ENCODE results near the gene ATPAF2. TPM values are rescaled to one million over a fixed set of nuclear protein-coding genes. Genes with fewer than 3 reads are reported as not detected.

The ATPAF2 gene
- total and polyA plus RNA-seq, 7 donors, result 10.3 to 28.8 (median 19.7) TPM

GRCh38 chr17:18076936-18077335 is 38.0 kb upstream of the ATPAF2 start:
- 74 to 75% methylated on average over 7 of the region's 7 CpGs for WGBS, 2 donors

GRCh38 chr17:18074566-18075272 is 35.8 kb upstream of the ATPAF2 start:
- H3K4me3 ChIP-seq, result no peak overlapping the region
- no peaks in the 10 kb centered on the region for H3K36me3 ChIP-seq
- no peak for TF ChIP-seq EP300 (IDR thresholded peaks at IDR 0.05)
- no peak for TF ChIP-seq POLR2AphosphoS5 (IDR thresholded peaks at IDR 0.05)
- no peak for TF ChIP-seq CTCF (IDR thresholded peaks at IDR 0.05)
- TF ChIP-seq POLR2A (IDR thresholded peaks at IDR 0.05), result no peak
- intact Hi-C loops (cut with DNase I), result no loop called here
- no peak overlapping the region for H3K27ac ChIP-seq
- H3K9me3 ChIP-seq, result no peaks in the 10 kb centered on the region
- no peaks in the 10 kb centered on the region for H3K27me3 ChIP-seq
- 87 to 88% methylated on average over 6 of the region's 6 CpGs for whole genome bisulfite sequencing, 2 donors
- H3K4me1 ChIP-seq, result no peaks in the 10 kb centered on the region
- no peak for DNase-seq

More at GRCh38 chr17:18076936-18077335, 38.0 kb upstream of the ATPAF2 start:
- TF ChIP-seq CTCF (IDR thresholded peaks at IDR 0.05) (no peak), EP300 (IDR thresholded peaks at IDR 0.05) (no peak), POLR2AphosphoS5 (IDR thresholded peaks at IDR 0.05) (no peak), POLR2A (IDR thresholded peaks at IDR 0.05) (no peak)
- no peaks in the 10 kb centered on the region for H3K36me3 ChIP-seq
- no peak for DNase-seq
- H3K4me3 ChIP-seq, result no peak overlapping the region
- no peaks in the 10 kb centered on the region for H3K9me3 ChIP-seq
- H3K27me3 ChIP-seq, result no peaks in the 10 kb centered on the region
- no peak overlapping the region for H3K27ac ChIP-seq
- intact Hi-C loops (cut with DNase I), result no loop called here
- H3K4me1 ChIP-seq, result no peaks in the 10 kb centered on the region

GRCh38 chr17:18071751-18072150 is 32.8 kb upstream of the ATPAF2 start:
- TF ChIP-seq CTCF (IDR thresholded peaks at IDR 0.05) (no peak), EP300 (IDR thresholded peaks at IDR 0.05) (no peak)
- Histone ChIP-seq H3K4me1 (no peaks in the 10 kb centered on the region), H3K27ac (no peak overlapping the region), H3K27me3 (no peaks in the 10 kb centered on the region), H3K36me3 (peaks cover 0 to 2% (median 0%) of the 10 kb centered on the region in 4 donors), H3K4me3 (no peak overlapping the region), H3K9me3 (no peaks in the 10 kb centered on the region)
- intact Hi-C loops (cut with DNase I), result no loop called here
- no peak for DNase-seq

- no peaks in the 10 kb centered on the region for H3K4me1 ChIP-seq
- no peaks in the 10 kb centered on the region for H3K27me3 ChIP-seq
- DNase-seq, result no peak
- intact Hi-C loops (cut with DNase I), result no loop called here
- H3K4me3 ChIP-seq, result no peak overlapping the region
- 24 to 29% methylated on average over 8 of the region's 8 CpGs for WGBS, 2 donors
- H3K9me3 ChIP-seq, result no peaks in the 10 kb centered on the region
- H3K27ac ChIP-seq, result no peak overlapping the region
- H3K36me3 ChIP-seq, result peaks cover 0 to 9% (median 1%) of the 10 kb centered on the region in 4 donors
- TF ChIP-seq POLR2A (IDR thresholded peaks at IDR 0.05), result no peak
- no peak for TF ChIP-seq EP300 (IDR thresholded peaks at IDR 0.05)
- no peak for TF ChIP-seq CTCF (IDR thresholded peaks at IDR 0.05)
- no peak for TF ChIP-seq POLR2AphosphoS5 (IDR thresholded peaks at IDR 0.05)
These were observed 31.9 kb upstream of the ATPAF2 start for GRCh38 chr17:18070861-18071340.

- H3K9me3 ChIP-seq, result no peaks in the 10 kb centered on the region
- H3K36me3 ChIP-seq, result peaks cover 0 to 27% (median 8%) of the 10 kb centered on the region in 4 donors
- no peak for DNase-seq
- H3K27me3 ChIP-seq, result no peaks in the 10 kb centered on the region
- no peak overlapping the region for H3K27ac ChIP-seq
- intact Hi-C loops (cut with DNase I), result no loop called here
- no peak overlapping the region for H3K4me3 ChIP-seq
- H3K4me1 ChIP-seq, result no peaks in the 10 kb centered on the region
- no peak for TF ChIP-seq POLR2AphosphoS5 (IDR thresholded peaks at IDR 0.05)
- no peak for TF ChIP-seq POLR2A (IDR thresholded peaks at IDR 0.05)
- TF ChIP-seq CTCF (IDR thresholded peaks at IDR 0.05), result no peak
- TF ChIP-seq EP300 (IDR thresholded peaks at IDR 0.05), result no peak
- 93 to 95% methylated on average over 2 of the region's 2 CpGs for WGBS, 2 donors
These were observed 30.1 kb upstream of the ATPAF2 start for GRCh38 chr17:18069101-18069500.

All from sigmoid colon (tissue), 7 donors.